Measurements from ENCODE around the gene OR10J5.
"Not testable (repeated sequence)": the region's sequence is repeated elsewhere in the genome, so short reads cannot be mapped to it uniquely, and the experiment has no call there.

OR10J5 gene

DNA sequence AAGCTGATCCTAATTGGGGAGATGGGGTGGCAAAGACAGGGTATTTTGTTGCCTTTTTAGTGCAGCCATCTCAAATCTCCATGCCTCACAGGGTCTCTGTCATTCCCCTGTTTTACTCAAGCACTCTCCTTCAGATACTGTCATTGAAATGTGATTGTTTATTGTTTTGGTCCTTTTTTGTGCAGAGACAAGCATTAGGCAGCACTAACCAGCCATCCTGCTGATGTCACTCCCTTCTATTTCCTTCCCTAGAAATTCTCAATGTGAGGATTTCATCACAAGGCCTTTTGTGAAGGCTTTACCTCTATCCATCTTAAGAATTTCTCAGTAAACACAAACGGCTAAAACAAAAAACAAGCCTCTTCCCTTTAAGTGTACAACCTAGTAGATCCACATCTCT is 34.7 kb downstream of the OR10J5 start:
- Histone ChIP-seq H3K4ac (ENCODE audit: low read depth, low read length) (no peak overlapping the region), H3K79me2 (ENCODE audit: control insufficient read depth, insufficient read depth, low read length) (no peaks in the 10 kb centered on the region), H3K23ac (ENCODE audit: low read length) (no peak overlapping the region), H2BK120ac (ENCODE audit: low read depth, low read length) (no peak overlapping the region), H3K4me3 (ENCODE audit: low read length) (no peak overlapping the region), H2BK5ac (ENCODE audit: low read length) (no peak overlapping the region), H4K5ac (ENCODE audit: low read length) (no peak overlapping the region), H3K27me3 (ENCODE audit: insufficient read depth, low read length, poor library complexity) (no peaks in the 10 kb centered on the region), H3K79me1 (ENCODE audit: low read length) (no peaks in the 10 kb centered on the region), H3K4me1 (ENCODE audit: control insufficient read depth, low read depth, low read length) (no peaks in the 10 kb centered on the region), H3K4me2 (ENCODE audit: low read length) (no peak overlapping the region), H3K36me3 (ENCODE audit: control insufficient read depth, insufficient read depth, low read length) (no peaks in the 10 kb centered on the region), H2AK5ac (ENCODE audit: low read length) (no peak overlapping the region), H4K8ac (ENCODE audit: low read depth, low read length) (no peak overlapping the region), H2BK15ac (replicated peaks; ENCODE audit: low read depth) (no peak overlapping the region), H3K9ac (ENCODE audit: low read length) (no peak overlapping the region), H3K56ac (ENCODE audit: low read length) (no peak overlapping the region), H3K27ac (ENCODE audit: low read depth, low read length) (no peak overlapping the region), H3K18ac (ENCODE audit: low read length) (no peak overlapping the region)
- no CpG with 5 or more reads among the region's 1 CpG for WGBS (ENCODE audit: extremely low coverage, insufficient coverage, low lambda C conversion rate)
- no peak for DNase-seq

DNA sequence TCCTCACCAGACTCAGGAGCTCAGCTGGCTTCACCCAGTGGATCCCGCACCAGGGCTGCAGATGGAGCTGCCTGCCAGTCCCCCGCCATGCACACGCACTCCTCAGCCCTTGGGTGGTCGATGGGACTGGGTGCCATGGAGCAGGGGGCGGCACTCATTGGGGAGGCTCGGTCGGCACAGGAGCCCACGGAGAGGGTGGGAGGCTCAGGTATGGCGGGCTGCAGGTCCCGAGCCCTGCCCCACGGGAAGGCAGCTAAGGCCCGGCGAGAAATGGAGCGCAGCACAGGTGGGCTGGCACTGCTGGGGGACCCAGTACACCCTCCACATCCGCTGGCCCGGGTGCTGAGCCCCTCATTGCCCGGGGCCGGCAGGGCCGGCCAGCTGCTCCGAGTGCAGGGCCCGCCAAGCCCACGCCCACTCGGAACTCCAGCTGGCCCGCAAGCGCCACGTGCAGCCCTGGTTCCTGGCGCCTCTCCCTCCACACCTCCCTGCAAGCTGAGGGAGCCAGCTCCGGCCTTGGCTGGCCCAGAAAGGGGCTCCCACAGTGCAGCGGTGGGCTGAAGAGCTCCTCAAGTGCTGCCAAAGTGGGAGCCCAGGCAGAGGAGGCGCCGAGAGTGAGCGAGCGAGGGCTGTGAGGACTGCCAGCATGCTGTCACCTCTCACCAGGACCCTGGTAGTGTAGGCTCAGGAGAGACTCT is 41.1 kb downstream of the OR10J5 start:
- WGBS (ENCODE audit: extremely low coverage, insufficient coverage, low lambda C conversion rate): no CpG with 5 or more reads among the region's 33 CpGs
- H2AK5ac ChIP-seq (ENCODE audit: low read length); H3K79me1 ChIP-seq (ENCODE audit: low read length); H3K4me3 ChIP-seq (ENCODE audit: low read length); H3K27ac ChIP-seq (ENCODE audit: low read depth, low read length); H4K8ac ChIP-seq (ENCODE audit: low read depth, low read length); H2BK15ac ChIP-seq (replicated peaks; ENCODE audit: low read depth); H3K4me1 ChIP-seq (ENCODE audit: control insufficient read depth, low read depth, low read length); H3K9ac ChIP-seq (ENCODE audit: low read length); H3K23ac ChIP-seq (ENCODE audit: low read length); DNase-seq; H3K56ac ChIP-seq (ENCODE audit: low read length); H3K4ac ChIP-seq (ENCODE audit: low read depth, low read length); H2BK120ac ChIP-seq (ENCODE audit: low read depth, low read length); H3K27me3 ChIP-seq (ENCODE audit: insufficient read depth, low read length, poor library complexity); H2BK5ac ChIP-seq (ENCODE audit: low read length); H3K36me3 ChIP-seq (ENCODE audit: control insufficient read depth, insufficient read depth, low read length); H4K5ac ChIP-seq (ENCODE audit: low read length); H3K79me2 ChIP-seq (ENCODE audit: control insufficient read depth, insufficient read depth, low read length); H3K18ac ChIP-seq (ENCODE audit: low read length); H3K4me2 ChIP-seq (ENCODE audit: low read length): not testable (repeated sequence)

DNA sequence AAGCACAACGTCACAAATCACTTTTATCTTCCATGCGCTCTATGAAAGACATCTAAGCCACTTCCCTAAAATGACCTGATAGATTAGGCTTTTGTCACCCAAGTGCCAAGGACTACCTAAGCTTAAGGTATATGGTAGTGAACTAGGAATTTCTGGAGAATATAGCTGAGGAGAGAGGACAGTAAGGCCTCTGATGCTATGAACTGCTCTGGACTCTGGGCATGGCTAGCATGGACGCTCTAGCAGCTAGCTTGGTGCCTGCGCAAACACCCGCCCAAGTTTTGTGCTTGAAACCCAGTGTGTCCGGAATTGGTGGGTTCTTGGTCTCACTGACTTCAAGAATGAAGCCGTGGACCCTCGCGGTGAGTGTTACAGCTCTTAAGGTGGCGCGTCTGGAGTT is 42.5 kb downstream of the OR10J5 start:
- Histone ChIP-seq H3K23ac (ENCODE audit: low read length) (no peak overlapping the region), H3K18ac (ENCODE audit: low read length) (no peak overlapping the region), H2AK5ac (ENCODE audit: low read length) (no peak overlapping the region), H4K8ac (ENCODE audit: low read depth, low read length) (no peak overlapping the region), H3K27me3 (ENCODE audit: insufficient read depth, low read length, poor library complexity) (no peaks in the 10 kb centered on the region), H4K5ac (ENCODE audit: low read length) (no peak overlapping the region), H3K79me1 (ENCODE audit: low read length) (no peaks in the 10 kb centered on the region), H3K4me3 (ENCODE audit: low read length) (no peak overlapping the region), H2BK120ac (ENCODE audit: low read depth, low read length) (no peak overlapping the region), H2BK5ac (ENCODE audit: low read length) (no peak overlapping the region), H3K79me2 (ENCODE audit: control insufficient read depth, insufficient read depth, low read length) (no peaks in the 10 kb centered on the region), H2BK15ac (replicated peaks; ENCODE audit: low read depth) (no peak overlapping the region), H3K4me2 (ENCODE audit: low read length) (no peak overlapping the region), H3K4ac (ENCODE audit: low read depth, low read length) (no peak overlapping the region), H3K4me1 (ENCODE audit: control insufficient read depth, low read depth, low read length) (no peaks in the 10 kb centered on the region), H3K56ac (ENCODE audit: low read length) (no peak overlapping the region), H3K27ac (ENCODE audit: low read depth, low read length) (no peak overlapping the region), H3K36me3 (ENCODE audit: control insufficient read depth, insufficient read depth, low read length) (no peaks in the 10 kb centered on the region), H3K9ac (ENCODE audit: low read length) (no peak overlapping the region)
- WGBS (ENCODE audit: extremely low coverage, insufficient coverage, low lambda C conversion rate): no CpG with 5 or more reads among the region's 11 CpGs
- no peak for DNase-seq

DNA sequence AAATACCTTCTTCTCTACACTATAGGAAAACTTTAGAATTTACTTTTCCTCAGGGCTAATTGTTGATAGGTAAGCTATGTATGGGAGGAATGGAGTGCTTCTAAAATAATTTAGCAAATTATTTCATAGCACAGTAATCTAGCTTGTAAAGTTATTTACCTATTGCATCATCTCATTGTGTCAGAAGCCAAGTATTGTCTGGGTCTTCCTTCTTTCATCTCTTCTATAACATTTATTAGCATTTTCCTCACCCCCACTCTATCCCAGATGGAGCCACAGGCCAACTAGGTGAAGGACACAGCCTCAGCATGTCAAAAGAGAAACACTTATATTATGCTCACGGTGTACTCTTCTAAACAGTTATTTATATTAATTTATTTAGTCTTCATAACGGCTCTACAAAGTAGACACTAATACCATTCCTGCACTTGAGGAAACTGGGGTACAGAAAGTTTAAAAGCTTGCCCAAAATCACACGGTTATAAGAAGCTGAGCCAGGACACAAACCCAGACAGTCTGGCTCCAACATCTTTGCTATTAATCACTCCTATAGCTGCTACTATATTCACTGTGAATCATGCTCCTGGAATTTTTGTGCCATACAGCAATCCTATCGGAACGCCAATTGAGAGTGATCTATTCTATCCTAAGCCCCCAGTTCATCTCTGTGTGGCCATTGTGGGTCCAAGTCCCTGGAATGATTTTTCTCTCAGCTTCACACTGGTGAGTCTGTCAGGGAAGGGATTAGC is 43.1 kb downstream of the OR10J5 start:
- H3K27ac ChIP-seq (ENCODE audit: low read depth, low read length): no peak overlapping the region
- no peak overlapping the region for H3K56ac ChIP-seq (ENCODE audit: low read length)
- no peak overlapping the region for H4K8ac ChIP-seq (ENCODE audit: low read depth, low read length)
- no peak for DNase-seq
- H2AK5ac ChIP-seq (ENCODE audit: low read length): no peak overlapping the region
- H3K4ac ChIP-seq (ENCODE audit: low read depth, low read length): no peak overlapping the region
- no peak overlapping the region for H3K18ac ChIP-seq (ENCODE audit: low read length)
- H3K4me3 ChIP-seq (ENCODE audit: low read length): no peak overlapping the region
- no peak overlapping the region for H3K9ac ChIP-seq (ENCODE audit: low read length)
- H2BK5ac ChIP-seq (ENCODE audit: low read length): no peak overlapping the region
- no peaks in the 10 kb centered on the region for H3K27me3 ChIP-seq (ENCODE audit: insufficient read depth, low read length, poor library complexity)
- no peak overlapping the region for H4K5ac ChIP-seq (ENCODE audit: low read length)
- H2BK120ac ChIP-seq (ENCODE audit: low read depth, low read length): no peak overlapping the region
- no peak overlapping the region for H2BK15ac ChIP-seq (replicated peaks; ENCODE audit: low read depth)
- H3K4me1 ChIP-seq (ENCODE audit: control insufficient read depth, low read depth, low read length): no peaks in the 10 kb centered on the region
- no CpG with 5 or more reads among the region's 5 CpGs for WGBS (ENCODE audit: extremely low coverage, insufficient coverage, low lambda C conversion rate)
- H3K36me3 ChIP-seq (ENCODE audit: control insufficient read depth, insufficient read depth, low read length): no peaks in the 10 kb centered on the region
- H3K79me1 ChIP-seq (ENCODE audit: low read length): no peaks in the 10 kb centered on the region
- no peak overlapping the region for H3K23ac ChIP-seq (ENCODE audit: low read length)
- H3K4me2 ChIP-seq (ENCODE audit: low read length): no peak overlapping the region
- H3K79me2 ChIP-seq (ENCODE audit: control insufficient read depth, insufficient read depth, low read length): no peaks in the 10 kb centered on the region
